IMR-90 (cell line): Measurements from ENCODE around the gene C3orf22.

Experiments used
- BHLHE40 ChIP-seq: fragments of 150-350 bp; IDR thresholded peaks from 2 replicates; pipeline ENCODE4 v1.6.1; 2016; ENCODE audit warnings: mild to moderate bottlenecking, low read depth, low read length
- CEBPB ChIP-seq: IDR thresholded peaks from 2 replicates; pipeline ENCODE4 v1.6.1; 2012; ENCODE audit warnings: low read depth, low read length, improper control_type of control experiment
- CHD1 ChIP-seq: IDR thresholded peaks from 2 replicates; pipeline ENCODE4 v1.6.1; 2012; ENCODE audit warnings: low read depth, low read length, improper control_type of control experiment
- CTCF ChIP-seq: conservative IDR thresholded peaks from 2 replicates; pipeline ENCODE4 v1.5.1; 2012; ENCODE audit warnings: mild to moderate bottlenecking, low read depth, low read length, improper control_type of control experiment
- ELK1 ChIP-seq: fragments of 150-350 bp; IDR thresholded peaks from 2 replicates; pipeline ENCODE4 v1.6.1; 2016; ENCODE audit warnings: low read depth, mild to moderate bottlenecking, low read length, moderate library complexity, borderline replicate concordance
- MAZ ChIP-seq: IDR thresholded peaks from 2 replicates; pipeline ENCODE4 v1.6.1; 2012; ENCODE audit warnings: low read depth, mild to moderate bottlenecking, low read length, improper control_type of control experiment, moderate library complexity, borderline replicate concordance
- POLR2A ChIP-seq: IDR thresholded peaks from 2 replicates; pipeline ENCODE4 v1.6.1; 2012; ENCODE audit warnings: mild to moderate bottlenecking, low read depth, low read length
- RAD21 ChIP-seq: IDR thresholded peaks from 2 replicates; pipeline ENCODE4 v1.6.1; 2012; ENCODE audit warnings: low read length, improper control_type of control experiment
- RCOR1 ChIP-seq: IDR thresholded peaks from 2 replicates; pipeline ENCODE4 v1.6.1; 2012; ENCODE audit warnings: mild to moderate bottlenecking, low read length, improper control_type of control experiment; ENCODE audit not compliant: insufficient replicate concordance
- RFX5 ChIP-seq: IDR thresholded peaks from 2 replicates; pipeline ENCODE4 v1.8.0; 2012; ENCODE audit warnings: low read depth, mild to moderate bottlenecking, low read length, moderate library complexity
- SMC3 ChIP-seq: fragments of 150-350 bp; IDR thresholded peaks from 2 replicates; pipeline ENCODE4 v1.6.1; 2016; ENCODE audit warnings: low read depth, mild to moderate bottlenecking, antibody characterized with exemption, low read length, moderate library complexity
- USF2 ChIP-seq: fragments of 150-350 bp; IDR thresholded peaks from 2 replicates; pipeline ENCODE4 v1.6.1; 2017; ENCODE audit warnings: mild to moderate bottlenecking, antibody characterized with exemption, low read length, low read depth

- TF ChIP-seq POLR2A (no peak), CTCF (no peak), USF2 (no peak), CEBPB (no peak), RCOR1 (no peak), BHLHE40 (no peak), SMC3 (no peak), MAZ (no peak), RFX5 (no peak), RAD21 (no peak), ELK1 (no peak), CHD1 (no peak)
These were observed 12.0 kb downstream of the C3orf22 start for GRCh38 chr3:126546549-126547239.
